HUES6 (cell line): Measurements from ENCODE around the gene RAB1B.
"Not testable (repeated sequence)": the region's sequence is repeated elsewhere in the genome, so short reads cannot be mapped to it uniquely, and the experiment has no call there.

Source experiments
- H3K27ac ChIP-seq: 2 replicates; pipeline ENCODE4 v1.7.0; 2013; ENCODE audit warnings: low read depth, mild to moderate bottlenecking, low read length, inconsistent platforms
- H3K27me3 ChIP-seq: 2 replicates; pipeline ENCODE4 v1.6.1; 2013; ENCODE audit warnings: low read length; ENCODE audit not compliant: control insufficient read depth, insufficient read depth
- H3K36me3 ChIP-seq: 2 replicates; pipeline ENCODE4 v1.6.1; 2013; ENCODE audit warnings: low read length; ENCODE audit not compliant: control insufficient read depth, insufficient read depth
- H3K4me1 ChIP-seq: 2 replicates; pipeline ENCODE4 v1.6.1; 2013; ENCODE audit warnings: low read length; ENCODE audit not compliant: control insufficient read depth, insufficient read depth
- H3K4me3 ChIP-seq: 2 replicates; pipeline ENCODE4 v1.5.1; 2013; ENCODE audit warnings: low read depth, low read length
- H3K9ac ChIP-seq: one replicate; pipeline ENCODE4 v1.6.1; 2013; ENCODE audit warnings: mild to moderate bottlenecking, low read length
- H3K9me3 ChIP-seq: 2 replicates; pipeline ENCODE4 v1.6.1; 2013; ENCODE audit warnings: low read depth, low read length; ENCODE audit not compliant: control insufficient read depth, insufficient read depth

Gene RAB1B

DNA sequence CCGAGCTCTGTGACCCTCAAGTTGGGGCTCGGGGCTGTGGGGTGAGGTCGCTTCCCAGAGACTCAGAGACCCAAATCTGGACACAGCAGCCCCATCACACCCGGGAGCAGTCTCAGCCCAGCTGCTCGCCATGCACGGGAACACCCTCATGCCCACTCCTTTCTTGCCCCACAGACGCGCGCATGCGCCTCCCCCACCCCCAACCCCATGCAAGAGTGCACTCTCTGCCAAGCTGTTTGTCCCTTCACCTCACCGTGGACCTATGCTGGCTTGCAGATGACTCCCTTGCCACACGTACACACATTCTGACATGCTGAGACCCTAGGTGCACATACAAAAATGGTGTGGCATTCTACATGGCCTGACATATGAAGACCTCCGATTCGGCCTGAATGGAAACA lies 48.9 kb downstream of the RAB1B start:
- Histone ChIP-seq H3K4me1 (peaks cover 29% of the 10 kb centered on the region), H3K4me3 (0 out of 2 replicates have a peak overlapping the region, but pooled peaks have one; percentile 1), H3K36me3 (no peaks in the 10 kb centered on the region), H3K9me3 (peaks cover 4% of the 10 kb centered on the region; the same call in 1 of the 2 replicates), H3K27me3 (no peaks in the 10 kb centered on the region; the same call in 1 of the 2 replicates), H3K9ac (peak overlapping the region; percentile 20), H3K27ac (peak overlapping the region; percentile 43; the same call in 1 of the 2 replicates)

DNA sequence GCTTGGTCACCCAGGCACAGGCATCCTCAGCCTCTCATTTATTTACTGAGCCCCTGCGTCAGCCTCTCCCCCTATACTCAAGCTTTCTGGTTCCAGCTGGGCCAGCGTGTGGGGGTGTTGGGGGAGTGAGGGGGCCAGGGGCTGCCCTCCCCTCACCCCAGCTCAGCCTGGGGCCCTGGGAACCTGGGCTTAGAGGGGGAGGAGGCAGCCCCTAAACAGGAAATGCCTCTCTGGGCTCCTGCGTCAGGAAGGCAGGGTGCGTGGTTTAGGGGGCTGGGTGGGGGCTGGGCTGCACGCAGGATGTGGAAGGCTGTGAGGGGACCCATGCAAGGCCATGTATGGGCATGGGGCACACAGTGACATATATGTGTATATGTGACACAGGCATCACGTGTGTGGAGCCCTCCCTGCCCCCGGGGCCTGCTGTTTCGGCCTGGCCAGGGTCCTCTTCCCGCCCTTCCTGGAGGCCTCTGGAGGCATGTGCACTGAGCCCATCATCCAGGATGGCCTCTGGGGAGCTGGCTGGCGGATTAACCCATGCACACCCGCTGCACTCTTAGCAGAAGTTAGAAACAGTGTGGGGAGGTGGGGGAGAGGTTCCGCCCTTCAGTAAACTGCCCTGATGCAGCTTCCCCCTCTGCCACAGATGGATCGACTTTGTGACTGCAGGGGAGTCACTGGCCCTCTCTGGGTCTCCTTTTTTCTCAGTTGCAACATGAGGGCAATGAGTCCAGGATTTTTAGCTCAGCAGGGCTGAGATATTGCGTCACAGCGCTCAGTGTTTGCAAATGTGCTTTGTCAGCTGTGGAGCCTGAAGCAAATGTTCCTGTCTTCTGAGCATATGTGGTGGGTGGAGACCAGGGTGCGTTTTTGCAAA lies 49.5 kb downstream of the RAB1B start:
- 0 out of 2 replicates have a peak overlapping the region, but pooled peaks have one; percentile 1 for H3K4me3 ChIP-seq
- no peaks in the 10 kb centered on the region for H3K36me3 ChIP-seq
- peak overlapping the region; percentile 20 for H3K9ac ChIP-seq
- peaks cover 29% of the 10 kb centered on the region for H3K4me1 ChIP-seq
- peak overlapping the region; percentile 43; the same call in 1 of the 2 replicates for H3K27ac ChIP-seq
- peaks cover 4% of the 10 kb centered on the region; the same call in 1 of the 2 replicates for H3K9me3 ChIP-seq
- no peaks in the 10 kb centered on the region; the same call in 1 of the 2 replicates for H3K27me3 ChIP-seq

DNA sequence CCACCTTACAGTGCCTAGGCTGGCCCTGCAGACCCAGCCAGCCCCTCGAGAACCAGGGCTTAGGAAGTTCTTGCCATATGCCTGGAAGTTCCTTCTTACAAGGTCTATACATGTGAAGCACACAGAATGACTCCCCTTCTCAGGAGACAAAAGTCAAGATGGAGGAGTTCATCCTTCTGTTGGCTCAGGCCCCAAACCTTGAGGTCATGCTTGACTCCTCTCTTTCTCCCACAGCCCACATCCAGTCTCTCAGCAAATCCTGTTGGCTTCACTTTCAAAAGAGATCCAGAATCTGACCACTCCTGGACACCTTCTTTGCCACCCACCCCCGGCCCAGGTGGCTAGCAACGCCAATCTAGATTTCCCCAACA lies 50.1 kb downstream of the RAB1B start:
- H3K27ac ChIP-seq, result no peak overlapping the region
- H3K4me1 ChIP-seq, result peaks cover 29% of the 10 kb centered on the region
- no peaks in the 10 kb centered on the region; the same call in 1 of the 2 replicates for H3K27me3 ChIP-seq
- no peaks in the 10 kb centered on the region for H3K36me3 ChIP-seq
- no peak overlapping the region for H3K9ac ChIP-seq
- H3K9me3 ChIP-seq, result peaks cover 4% of the 10 kb centered on the region; the same call in 1 of the 2 replicates
- no peak overlapping the region for H3K4me3 ChIP-seq

DNA sequence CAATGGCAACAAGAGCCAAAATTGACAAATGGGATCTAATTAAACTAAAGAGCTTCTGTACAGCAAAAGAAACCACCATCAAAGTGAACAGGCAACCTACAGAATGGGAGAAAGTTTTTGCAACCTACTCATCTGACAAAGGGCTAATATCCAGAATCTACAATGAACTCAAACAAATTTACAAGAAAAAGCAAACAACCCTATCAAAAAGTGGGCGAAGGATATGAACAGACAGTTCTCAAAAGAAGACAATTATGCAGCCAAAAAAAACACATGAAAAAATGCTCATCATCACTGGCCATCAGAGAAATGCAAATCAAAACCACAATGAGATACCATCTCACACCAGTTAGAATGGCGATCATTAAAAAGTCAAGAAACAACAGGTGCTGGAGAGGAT lies 51.9 kb downstream of the RAB1B start:
- H3K4me1 ChIP-seq, result peaks cover 35% of the 10 kb centered on the region
- H3K9ac ChIP-seq, H3K4me3 ChIP-seq, H3K27me3 ChIP-seq, H3K36me3 ChIP-seq, H3K9me3 ChIP-seq, H3K27ac ChIP-seq: not testable (repeated sequence)

DNA sequence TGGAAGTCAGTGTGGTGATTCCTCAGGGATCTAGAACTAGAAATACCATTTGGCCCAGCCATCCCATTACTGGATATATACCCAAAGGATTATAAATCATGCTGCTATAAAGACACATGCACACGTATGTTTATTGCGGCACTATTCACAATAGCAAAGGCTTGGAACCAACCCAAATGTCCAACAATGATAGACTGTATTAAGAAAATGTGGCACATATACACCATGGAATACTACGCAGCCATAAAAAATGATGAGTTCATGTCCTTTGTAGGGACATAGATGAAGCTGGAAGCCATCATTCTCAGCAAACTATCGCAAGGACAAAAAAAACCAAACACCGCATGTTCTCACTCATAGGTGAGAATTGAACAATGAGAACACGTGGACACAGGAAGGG lies 52.3 kb downstream of the RAB1B start:
- peaks cover 39% of the 10 kb centered on the region for H3K4me1 ChIP-seq
- H3K9me3 ChIP-seq, result not testable (repeated sequence)

DNA sequence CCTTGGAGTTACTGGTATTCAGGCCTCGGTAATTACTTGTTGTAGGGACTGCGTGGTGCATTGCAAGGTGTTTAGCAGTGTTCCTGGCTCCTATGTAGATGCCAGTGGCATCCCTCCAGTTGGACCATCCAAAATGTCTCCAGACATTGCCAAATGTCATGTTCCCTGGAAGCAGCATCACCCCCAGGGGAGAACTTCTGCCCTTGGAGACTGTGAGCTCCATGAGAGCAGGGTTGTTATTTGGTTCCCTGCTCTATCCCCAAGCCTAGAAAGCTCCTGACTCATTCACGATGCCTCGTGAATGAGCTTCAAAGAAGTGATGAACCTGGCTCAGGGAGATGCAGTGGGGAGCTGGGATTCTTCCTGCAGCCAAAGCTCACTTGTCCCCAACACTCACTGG lies 53.2 kb downstream of the RAB1B start:
- H3K9ac ChIP-seq, result no peak overlapping the region
- H3K4me1 ChIP-seq, result peaks cover 40% of the 10 kb centered on the region
- no peak overlapping the region for H3K4me3 ChIP-seq
- peaks cover 4% of the 10 kb centered on the region; the same call in 1 of the 2 replicates for H3K9me3 ChIP-seq
- no peaks in the 10 kb centered on the region for H3K36me3 ChIP-seq
- H3K27me3 ChIP-seq, result no peaks in the 10 kb centered on the region
- H3K27ac ChIP-seq, result no peak overlapping the region

More for the DNA sequence above, 52.3 kb downstream of the RAB1B start:
- H3K4me3 ChIP-seq, H3K36me3 ChIP-seq, H3K27ac ChIP-seq, H3K9ac ChIP-seq, H3K27me3 ChIP-seq: not testable (repeated sequence)

DNA sequence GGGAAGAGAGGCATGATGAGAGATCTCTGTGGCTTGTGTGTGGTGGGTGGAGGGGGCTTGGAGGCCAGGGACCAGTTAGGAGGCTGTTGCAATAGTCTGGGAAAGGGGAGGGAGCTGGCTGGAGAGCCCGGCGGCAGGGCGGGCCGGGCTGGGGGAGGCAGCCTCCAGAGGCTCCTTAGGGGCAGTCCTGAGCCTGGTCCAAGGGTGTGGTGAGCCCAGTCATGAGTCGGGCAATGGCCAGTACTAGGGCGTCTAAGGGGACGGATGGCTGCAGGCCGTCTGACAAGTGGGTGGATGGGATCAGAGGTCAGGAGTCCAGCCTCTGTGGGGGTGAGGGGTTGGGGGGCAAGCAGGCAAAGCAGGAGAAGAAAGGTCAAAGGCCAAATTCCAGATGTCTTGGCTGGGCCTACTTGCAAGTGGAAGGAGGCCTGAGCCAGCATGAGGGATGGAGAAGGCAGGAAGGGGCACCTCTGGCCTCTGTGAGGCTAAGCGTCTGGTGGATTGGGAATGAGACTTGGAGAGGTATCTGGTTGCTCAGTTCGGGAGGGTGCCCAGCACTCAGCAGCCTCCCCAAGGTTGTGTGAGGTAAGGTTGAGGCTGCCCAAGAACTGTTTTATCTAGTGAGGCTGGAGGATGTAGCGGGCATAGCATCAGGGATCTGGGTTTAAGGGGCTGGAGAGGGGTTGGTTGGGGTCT lies 54.4 kb downstream of the RAB1B start:
- H3K4me1 ChIP-seq, result peaks cover 41% of the 10 kb centered on the region
- no peaks in the 10 kb centered on the region for H3K27me3 ChIP-seq
- H3K36me3 ChIP-seq, result no peaks in the 10 kb centered on the region
- no peak overlapping the region for H3K9ac ChIP-seq
- H3K27ac ChIP-seq, result no peak overlapping the region
- H3K4me3 ChIP-seq, result no peak overlapping the region
- H3K9me3 ChIP-seq, result peaks cover 4% of the 10 kb centered on the region; the same call in 1 of the 2 replicates

DNA sequence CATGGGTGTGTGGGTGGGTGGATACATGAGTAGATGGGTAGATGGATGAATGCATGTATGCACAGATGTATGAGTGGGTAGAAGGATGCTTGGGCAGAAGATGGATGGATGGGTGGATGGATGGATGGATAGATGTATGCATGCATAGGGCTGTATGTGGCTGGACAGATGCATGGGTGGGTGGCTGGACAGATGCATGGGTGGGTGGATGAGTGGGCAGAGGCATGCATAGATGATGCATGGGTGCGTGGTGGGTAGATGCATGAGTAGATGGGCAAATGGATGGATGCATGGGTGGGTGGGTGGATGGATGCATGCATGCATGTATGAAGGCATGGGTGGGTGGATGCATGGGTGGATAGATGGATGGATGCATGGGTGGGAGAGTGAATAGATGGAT lies 55.2 kb downstream of the RAB1B start:
- no peak overlapping the region for H3K27ac ChIP-seq
- no peak overlapping the region for H3K9ac ChIP-seq
- no peak overlapping the region for H3K4me3 ChIP-seq
- H3K4me1 ChIP-seq, result peaks cover 41% of the 10 kb centered on the region
- H3K9me3 ChIP-seq, result peaks cover 4% of the 10 kb centered on the region; the same call in 1 of the 2 replicates
- H3K36me3 ChIP-seq, result no peaks in the 10 kb centered on the region
- H3K27me3 ChIP-seq, result no peaks in the 10 kb centered on the region

DNA sequence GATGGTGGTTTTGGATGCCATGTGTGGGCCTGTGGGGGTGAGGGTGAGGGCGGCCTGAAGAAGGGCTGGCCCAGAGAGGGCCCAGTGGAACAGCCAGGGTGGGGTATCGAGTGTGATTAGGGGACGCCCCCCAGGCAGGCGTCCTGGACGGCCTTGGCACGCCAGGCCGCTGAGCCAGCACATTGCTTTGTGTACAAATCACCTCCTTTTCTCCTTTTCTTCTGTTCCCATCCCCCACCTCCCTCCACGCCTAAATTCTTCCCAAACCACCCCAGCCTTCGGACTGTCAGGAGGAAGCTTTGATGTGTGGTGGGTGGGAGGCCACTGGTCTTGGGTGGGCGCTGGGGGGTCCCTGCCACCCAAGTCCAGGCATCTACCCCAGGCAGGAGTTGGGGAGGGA lies 56.2 kb downstream of the RAB1B start:
- Histone ChIP-seq H3K9me3 (no peaks in the 10 kb centered on the region), H3K4me1 (peaks cover 43% of the 10 kb centered on the region), H3K9ac (no peak overlapping the region), H3K27me3 (no peaks in the 10 kb centered on the region), H3K36me3 (no peaks in the 10 kb centered on the region), H3K27ac (0 out of 2 replicates have a peak overlapping the region, but pooled peaks have one; percentile 8), H3K4me3 (no peak overlapping the region)

DNA sequence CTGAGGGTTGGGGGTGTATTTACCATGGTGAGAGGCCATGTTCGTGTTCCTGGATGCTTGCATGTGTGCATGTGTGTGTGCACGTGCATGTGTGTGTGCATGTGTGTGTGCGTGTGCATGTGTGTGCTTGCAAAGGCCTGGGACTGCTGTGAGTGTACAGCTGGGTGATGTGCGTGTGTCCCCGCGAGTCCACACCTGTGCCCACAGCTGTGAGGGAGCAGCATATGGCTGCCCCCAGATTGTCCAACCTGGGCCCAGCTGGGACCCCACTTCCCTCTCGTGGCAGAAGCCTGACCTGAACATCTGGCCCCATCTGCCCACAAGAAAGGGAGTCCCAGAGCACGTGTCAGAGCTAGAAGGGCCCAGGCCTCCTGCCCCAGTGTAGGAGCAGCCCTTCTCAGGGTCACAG lies 56.8 kb downstream of the RAB1B start:
- Histone ChIP-seq H3K9ac (no peak overlapping the region), H3K36me3 (no peaks in the 10 kb centered on the region), H3K9me3 (no peaks in the 10 kb centered on the region), H3K4me3 (no peak overlapping the region), H3K27ac (no peak overlapping the region), H3K27me3 (no peaks in the 10 kb centered on the region), H3K4me1 (peaks cover 43% of the 10 kb centered on the region)
